Right lobe of liver (tissue), 4 donors: ENCODE measurements around the gene CCDC197.

Experiments
- CTCF ChIP-seq, 4 donors: fragments of 200-600 bp in 3 of 4; fragments of 450-650 bp in 1 of 4; IDR thresholded peaks; one replicate each; pipeline versions ENCODE4 v1.5.1 to v1.8.0; 2016 to 2022; ENCODE audit warnings: antibody characterized with exemption in 4 of 4, mild to moderate bottlenecking in 2 of 4
- POLR2A ChIP-seq: fragments of 450-650 bp; IDR thresholded peaks from one replicate; pipeline ENCODE4 v1.6.1; 2017; ENCODE audit warnings: antibody characterized with exemption, mild to moderate bottlenecking
- donor health status: DM: no; HTN: no; CAD: no.
- donor health status: DM: no; HTN: no; CAD: no.
- donor health status: DM: no; HTN: yes; CAD: no.

GRCh38 chr14:94019329-94019728 lies 22.2 kb downstream of the CCDC197 start:
- TF ChIP-seq CTCF (IDR thresholded peaks at IDR 0.05) (no peak), POLR2A (no peak)
